A673 (cell line): ENCODE data around the gene TMEM235. TPM values are rescaled to one million over a fixed set of nuclear protein-coding genes. Genes with fewer than 3 reads are reported as not detected.
A peak's percentile ranks its signal among the peaks of the same experiment; 100 is the strongest.

Experiments
- BruUV-seq: library from RNA; stranded (reverse); fragments of 400-500 nt; replicated peaks from 2 replicates; lab custom pipeline; 2021; lab: Mats Ljungman, UMichigan
- CTCF ChIA-PET: fragments of 300-600 bp; sonication (Branson Sonifier 250); formaldehyde crosslinking; loops from one replicate; lab custom pipeline; 2022; ENCODE audit warnings: antibody characterized with exemption; lab: Charles Lee
- POLR2A ChIA-PET: fragments of 300-600 bp; sonication (Branson Sonifier 250); formaldehyde crosslinking; loops from one replicate; lab custom pipeline; 2022; ENCODE audit warnings: antibody characterized with exemption; ENCODE audit not compliant: low non-redundant PET; lab: Charles Lee
- DNase-seq: peaks from one replicate; pipeline ENCODE4 v3.0.0-alpha.2; 2015; ENCODE audit warnings: low spot score
- H3K27ac ChIP-seq: fragments of 200-600 bp; sonication (generic); 2 replicates; pipeline ENCODE4 v1.5.1; 2016; ENCODE audit warnings: mixed run types, low read depth, mild to moderate bottlenecking, mixed read lengths, antibody characterized with exemption, low read length; ENCODE audit not compliant: poor library complexity, severe bottlenecking
- H3K27me3 ChIP-seq: fragments of 200-600 bp; sonication (generic); replicated peaks from 2 replicates; pipeline ENCODE4 v1.6.1; 2017; ENCODE audit warnings: mixed run types, low read depth, mild to moderate bottlenecking, mixed read lengths, antibody characterized with exemption, low read length; ENCODE audit not compliant: insufficient read depth, poor library complexity
- H3K36me3 ChIP-seq: fragments of 200-600 bp; sonication (generic); 2 replicates; pipeline ENCODE4 v1.6.1; 2016; ENCODE audit warnings: mixed run types, mild to moderate bottlenecking, mixed read lengths, antibody characterized with exemption, low read length; ENCODE audit not compliant: insufficient read depth, poor library complexity, severe bottlenecking
- H3K4me1 ChIP-seq: fragments of 200-600 bp; sonication (generic); 2 replicates; pipeline ENCODE4 v1.6.1; 2017; ENCODE audit warnings: mixed run types, mild to moderate bottlenecking, mixed read lengths, antibody characterized with exemption, low read length; ENCODE audit not compliant: insufficient read depth, poor library complexity, severe bottlenecking
- H3K4me3 ChIP-seq: fragments of 200-600 bp; sonication (generic); 2 replicates; pipeline ENCODE4 v1.5.1; 2016; ENCODE audit warnings: low read depth, mixed run types, mild to moderate bottlenecking, mixed read lengths, low read length; ENCODE audit not compliant: poor library complexity, severe bottlenecking
- H3K9me3 ChIP-seq: fragments of 200-600 bp; sonication (generic); 2 replicates; pipeline ENCODE4 v1.6.1; 2016; ENCODE audit warnings: mixed run types, low read depth, mild to moderate bottlenecking, mixed read lengths, antibody characterized with exemption, low read length; ENCODE audit not compliant: poor library complexity, severe bottlenecking
- CTCF ChIP-seq: fragments of 300-800, 200-600 bp; sonication (generic); conservative IDR thresholded peaks from 2 replicates; pipeline ENCODE4 v1.5.1; 2017; ENCODE audit warnings: low read depth, mild to moderate bottlenecking, antibody characterized with exemption, low read length, moderate library complexity, mixed read lengths
- EZH2 ChIP-seq: fragments of 200-600 bp; sonication (generic); IDR thresholded peaks from 2 replicates; pipeline ENCODE4 v1.6.1; 2017; ENCODE audit warnings: borderline replicate concordance, low read depth, mild to moderate bottlenecking, mixed read lengths, antibody characterized with exemption, low read length; ENCODE audit not compliant: poor library complexity, severe bottlenecking
- intact Hi-C: fragments of 100-400 bp; cut with micrococcal nuclease; formaldehyde crosslinking; loops from one replicate; pipeline ENCODE4 v1.10.0; 2022; ENCODE audit not compliant: unreplicated experiment
- total RNA-seq: library from RNA; stranded (reverse); gene quantifications from 2 replicates; pipeline ENCODE4 v1.2.3, GENCODE V29; 2021

TMEM235 gene
- total RNA-seq, 1 experiment from 2014 or later: not detected

- Histone ChIP-seq H3K27ac (no peak overlapping the region), H3K9me3 (no peaks in the 10 kb centered on the region), H3K36me3 (peaks cover 22% of the 10 kb centered on the region), H3K27me3 (peaks cover 20% of the 10 kb centered on the region), H3K4me3 (no peak overlapping the region), H3K4me1 (peaks cover 6% of the 10 kb centered on the region)
- no peak for DNase-seq
- intact Hi-C loops: no loop called here
- ChIA-PET POLR2A (interaction anchor here (0.6 kb wide), 1 partner anchor 1580 kb away, joined by 3 read pairs; no protein-coding TSS in a partner anchor), CTCF (no interaction called here)
- TF ChIP-seq CTCF (no peak), EZH2 (no peak)
- BruUV-seq: no TSS peak
These were observed 3.3 kb upstream of the TMEM235 start for GRCh38 chr17:78228176-78228575.

GRCh38 chr17:78230252-78230962 lies 1.0 kb upstream of the TMEM235 start:
- Histone ChIP-seq H3K4me1 (peaks cover 6% of the 10 kb centered on the region), H3K4me3 (no peak overlapping the region), H3K9me3 (no peaks in the 10 kb centered on the region), H3K27me3 (peaks cover 20% of the 10 kb centered on the region), H3K36me3 (no peaks in the 10 kb centered on the region), H3K27ac (no peak overlapping the region)
- intact Hi-C loops: no loop called here
- POLR2A ChIA-PET: no interaction called here
- CTCF ChIA-PET: no interaction called here
- TF ChIP-seq CTCF: no peak
- TF ChIP-seq EZH2: no peak
- DNase-seq: no peak
- no TSS peak for BruUV-seq

- no peaks in the 10 kb centered on the region for H3K4me1 ChIP-seq
- H3K36me3 ChIP-seq: no peaks in the 10 kb centered on the region
- peaks cover 20% of the 10 kb centered on the region for H3K27me3 ChIP-seq
- POLR2A ChIA-PET: no interaction called here
- peak overlapping the region; percentile 15 for H3K4me3 ChIP-seq
- TF ChIP-seq CTCF (no peak), EZH2 (no peak)
- no TSS peak for BruUV-seq
- no peak overlapping the region for H3K27ac ChIP-seq
- CTCF ChIA-PET: interaction anchor here (1.4 kb wide), 1 partner anchor 56 kb away, joined by 3 read pairs; no protein-coding TSS in a partner anchor
- intact Hi-C loops: no loop called here
- no peak for DNase-seq
- no peaks in the 10 kb centered on the region for H3K9me3 ChIP-seq
These were observed 794 bp downstream of the TMEM235 start for GRCh38 chr17:78231991-78232858.
